Transverse colon (tissue), 4 donors: ENCODE results near the gene MUC6.

Experiments used
- EP300 ChIP-seq: sonication (generic); formaldehyde crosslinking; IDR thresholded peaks from one replicate; pipeline ENCODE4 v1.6.1; 2017; ENCODE audit warnings: antibody characterized with exemption, low read depth
- POLR2AphosphoS5 ChIP-seq, 3 donors: sonication (generic); formaldehyde crosslinking; IDR thresholded peaks; one replicate each; pipeline ENCODE4 v1.6.1; 2016; ENCODE audit warnings: antibody characterized with exemption in 3 of 3
- TF ChIP-seq, protein P1 (sequence below), 5 experiments: fragments of 200-600 bp in 3 of 5; fragments of 450-650 bp in 2 of 5; sonication (generic) in 3 of 5; IDR thresholded peaks; 1 replicate in 2 of 5; 2 replicates in 3 of 5; pipeline ENCODE4 v1.5.1; 2016 to 2017; ENCODE audit warnings: antibody characterized with exemption in 5 of 5, inconsistent platforms in 3 of 5, mild to moderate bottlenecking in 2 of 5, moderate library complexity in 1 of 5

DNA sequence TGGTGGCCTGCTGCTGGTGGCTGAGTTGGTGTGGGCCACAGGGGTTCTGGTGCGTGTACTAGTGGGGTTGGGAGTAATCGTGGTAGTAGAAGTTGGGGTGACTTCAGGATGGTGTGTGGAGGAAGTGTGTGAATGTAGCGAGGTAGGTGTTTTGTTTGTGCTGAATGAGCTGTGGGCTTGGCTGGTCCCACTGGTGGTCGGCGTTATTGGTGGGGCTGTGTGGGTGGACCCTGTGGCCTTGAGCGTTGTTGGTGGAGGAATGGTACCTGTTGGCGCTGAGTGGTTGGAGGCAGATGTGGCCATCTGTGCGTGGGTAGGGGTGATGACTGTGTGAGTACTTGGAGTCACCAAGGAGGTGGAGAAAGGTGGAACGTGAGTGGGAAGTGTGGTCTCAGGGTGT lies 18.4 kb downstream of the MUC6 start:
- TF ChIP-seq, protein P1, sequence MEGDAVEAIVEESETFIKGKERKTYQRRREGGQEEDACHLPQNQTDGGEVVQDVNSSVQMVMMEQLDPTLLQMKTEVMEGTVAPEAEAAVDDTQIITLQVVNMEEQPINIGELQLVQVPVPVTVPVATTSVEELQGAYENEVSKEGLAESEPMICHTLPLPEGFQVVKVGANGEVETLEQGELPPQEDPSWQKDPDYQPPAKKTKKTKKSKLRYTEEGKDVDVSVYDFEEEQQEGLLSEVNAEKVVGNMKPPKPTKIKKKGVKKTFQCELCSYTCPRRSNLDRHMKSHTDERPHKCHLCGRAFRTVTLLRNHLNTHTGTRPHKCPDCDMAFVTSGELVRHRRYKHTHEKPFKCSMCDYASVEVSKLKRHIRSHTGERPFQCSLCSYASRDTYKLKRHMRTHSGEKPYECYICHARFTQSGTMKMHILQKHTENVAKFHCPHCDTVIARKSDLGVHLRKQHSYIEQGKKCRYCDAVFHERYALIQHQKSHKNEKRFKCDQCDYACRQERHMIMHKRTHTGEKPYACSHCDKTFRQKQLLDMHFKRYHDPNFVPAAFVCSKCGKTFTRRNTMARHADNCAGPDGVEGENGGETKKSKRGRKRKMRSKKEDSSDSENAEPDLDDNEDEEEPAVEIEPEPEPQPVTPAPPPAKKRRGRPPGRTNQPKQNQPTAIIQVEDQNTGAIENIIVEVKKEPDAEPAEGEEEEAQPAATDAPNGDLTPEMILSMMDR (IDR thresholded peaks at IDR 0.05): no peak
- TF ChIP-seq POLR2AphosphoS5 (IDR thresholded peaks at IDR 0.05) (no peak), EP300 (no peak)
